NCI-H1417 (cell line): Measurements from ENCODE around the gene ECE2.

Experiments used
- DNase-seq, 3 experiments: peaks; one replicate each; lab custom pipeline; 2025; lab: John Stamatoyannopoulos, UW

ECE2 gene

DNA sequence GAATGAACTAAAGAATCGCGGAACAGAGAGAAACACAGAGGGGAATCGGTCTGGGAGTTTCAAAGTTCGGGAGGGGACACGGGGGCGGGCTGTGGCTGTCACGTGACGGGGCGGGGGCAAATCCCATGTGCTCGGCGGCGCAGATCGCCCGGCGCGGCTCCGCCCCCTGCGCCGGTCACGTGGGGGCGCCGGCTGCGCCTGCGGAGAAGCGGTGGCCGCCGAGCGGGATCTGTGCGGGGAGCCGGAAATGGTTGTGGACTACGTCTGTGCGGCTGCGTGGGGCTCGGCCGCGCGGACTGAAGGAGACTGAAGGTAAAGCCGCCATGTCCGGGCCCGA is 38.5 kb downstream of the ECE2 start, which contains the start of gene EIF4G1:
EIF4G1 (plus strand) TSS at position 244 of the 337 bp plus-strand sequence. CDS start 1,191 bp downstream, outside the sequence.
- peak; percentile 93 to 97 (median 97) for DNase-seq

- peak; percentile 17 to 80 (median 75) for DNase-seq
Measured at GRCh38 chr3:184314700-184315542, 39.1 kb downstream of the ECE2 start.

- DNase-seq, result no peak
Measured at GRCh38 chr3:184315543-184315867, 39.7 kb downstream of the ECE2 start.

DNA sequence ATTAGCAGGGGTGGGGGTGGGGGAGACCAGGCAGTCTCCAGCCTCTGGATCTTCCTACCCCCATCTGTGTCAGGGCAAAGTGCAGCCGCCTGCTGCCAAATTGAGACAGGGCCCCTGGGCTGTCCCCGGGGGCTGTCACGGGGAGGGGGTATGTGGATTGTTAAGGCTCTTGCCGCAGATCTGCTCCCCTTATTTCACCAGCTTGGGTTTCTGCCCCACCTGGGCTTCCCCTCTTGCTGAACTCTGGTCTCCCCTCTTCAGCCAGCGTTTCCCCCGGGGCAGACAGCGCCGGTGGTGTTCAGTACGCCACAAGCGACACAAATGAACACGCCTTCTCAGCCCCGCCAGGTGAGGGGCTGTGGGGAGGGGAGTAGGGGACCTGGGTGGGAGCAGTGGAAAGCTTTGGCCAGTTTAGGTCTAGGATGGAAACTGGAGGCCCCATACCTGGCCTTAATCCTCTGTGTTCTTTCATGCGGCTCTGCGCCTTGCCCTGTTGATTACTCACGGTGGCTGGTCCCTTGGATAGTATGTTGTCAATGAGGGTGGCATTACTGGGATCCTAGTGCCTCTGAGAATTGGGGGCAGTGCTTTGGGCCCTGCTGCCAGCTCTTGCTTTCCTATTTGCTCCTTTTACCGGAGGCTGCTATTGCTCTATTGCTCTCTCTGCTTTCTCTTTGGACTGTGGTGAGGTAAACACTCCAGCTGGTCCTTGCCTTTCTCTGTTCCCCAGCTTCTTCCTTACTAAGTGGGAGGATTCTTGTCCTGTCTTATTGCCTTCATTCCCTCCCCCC is 40.2 kb downstream of the ECE2 start:
- DNase-seq, result no peak

DNA sequence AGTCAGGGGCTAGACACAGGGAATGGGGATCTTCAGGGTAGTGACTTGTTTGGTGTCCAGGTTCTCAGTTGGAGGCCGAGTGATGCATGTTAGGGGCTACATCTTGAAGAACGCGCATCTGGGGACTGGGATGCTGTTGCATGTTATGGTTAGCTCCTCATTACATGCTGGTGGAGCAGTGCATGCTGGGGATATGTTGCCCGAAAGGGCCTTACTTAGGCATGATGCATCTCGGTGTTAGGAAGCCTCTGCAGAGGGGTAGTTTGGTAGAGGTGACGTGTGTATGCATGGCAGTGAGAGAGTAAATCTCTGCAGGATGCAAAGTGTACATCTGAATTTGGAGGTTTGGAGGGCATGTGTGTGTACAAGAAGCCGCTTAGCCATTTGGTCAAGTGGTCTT is 41.0 kb downstream of the ECE2 start:
- no peak for DNase-seq

- no peak for DNase-seq
Measured at GRCh38 chr3:184317201-184317600, 41.4 kb downstream of the ECE2 start.

GRCh38 chr3:184320104-184320445 is 44.3 kb downstream of the ECE2 start:
- peak in 1 of 3 experiments; percentile 4 for DNase-seq

GRCh38 chr3:184321666-184322065 is 45.8 kb downstream of the ECE2 start:
- no peak for DNase-seq

GRCh38 chr3:184322731-184323487 is 47.1 kb downstream of the ECE2 start:
- DNase-seq, result no peak

DNA sequence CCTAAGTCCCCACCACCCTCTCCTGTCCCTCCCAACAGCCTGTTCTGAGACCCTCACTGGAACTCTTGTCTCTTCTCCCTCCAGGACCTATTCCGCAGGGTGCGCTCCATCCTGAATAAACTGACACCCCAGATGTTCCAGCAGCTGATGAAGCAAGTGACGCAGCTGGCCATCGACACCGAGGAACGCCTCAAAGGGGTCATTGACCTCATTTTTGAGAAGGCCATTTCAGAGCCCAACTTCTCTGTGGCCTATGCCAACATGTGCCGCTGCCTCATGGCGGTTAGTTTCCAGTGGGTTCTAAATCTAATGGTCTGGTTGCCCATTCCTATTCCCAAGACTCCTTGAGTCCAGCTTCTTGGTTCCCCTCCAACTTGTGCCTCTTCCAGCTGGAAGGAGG is 47.9 kb downstream of the ECE2 start:
- DNase-seq, result no peak

- no peak for DNase-seq
Measured at GRCh38 chr3:184325269-184325668, 49.4 kb downstream of the ECE2 start.

- no peak for DNase-seq
Measured at GRCh38 chr3:184325715-184326369, 50.0 kb downstream of the ECE2 start.

- DNase-seq, result no peak
Measured at GRCh38 chr3:184327171-184327570, 51.3 kb downstream of the ECE2 start.

- no peak for DNase-seq
Measured at GRCh38 chr3:184328516-184328915, 52.7 kb downstream of the ECE2 start.

GRCh38 chr3:184332370-184333090 is 56.7 kb downstream of the ECE2 start:
- no peak for DNase-seq

DNA sequence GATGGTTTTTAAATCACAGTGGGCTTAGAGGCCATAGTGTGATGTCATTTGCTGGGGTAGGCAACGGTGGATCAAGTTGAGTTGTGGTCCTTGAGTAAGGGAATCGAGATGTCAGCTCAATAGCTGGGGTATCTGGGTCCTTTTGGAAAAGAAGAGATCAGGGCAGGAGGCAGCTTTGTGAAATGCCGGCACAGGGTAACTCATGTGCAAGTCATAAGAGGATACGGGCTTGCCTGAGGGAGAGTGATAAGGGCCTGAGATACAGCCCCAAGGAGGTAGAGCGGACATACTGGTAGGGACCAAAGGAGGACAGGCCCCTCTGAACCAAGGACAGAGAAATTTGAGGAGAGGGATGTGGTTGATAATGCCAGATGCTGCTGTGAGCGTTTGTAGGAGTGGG is 57.4 kb downstream of the ECE2 start:
- DNase-seq, result no peak

DNA sequence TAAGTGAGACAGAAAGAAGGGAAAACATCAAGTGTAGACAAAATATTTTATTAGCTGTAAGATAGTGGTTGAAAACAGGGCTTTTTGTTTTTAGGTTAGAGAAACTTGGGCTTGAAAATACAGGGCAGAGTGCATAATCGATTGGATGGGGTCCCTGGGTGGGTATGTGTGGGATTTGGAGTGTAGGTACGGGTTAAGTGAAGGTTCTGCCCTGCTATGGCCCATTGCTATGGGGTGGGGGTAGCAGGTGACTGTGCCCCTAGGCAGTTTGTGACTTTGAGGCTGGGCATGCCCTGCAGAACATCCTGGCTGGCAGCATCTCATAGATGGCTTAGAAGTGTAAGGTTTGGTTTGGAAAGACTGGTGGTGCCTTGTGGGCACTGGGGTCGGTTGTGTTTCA is 57.9 kb downstream of the ECE2 start:
- DNase-seq, result no peak

GRCh38 chr3:184334470-184335158 is 58.8 kb downstream of the ECE2 start:
- DNase-seq, result peak in 1 of 3 experiments; percentile 48

DNA sequence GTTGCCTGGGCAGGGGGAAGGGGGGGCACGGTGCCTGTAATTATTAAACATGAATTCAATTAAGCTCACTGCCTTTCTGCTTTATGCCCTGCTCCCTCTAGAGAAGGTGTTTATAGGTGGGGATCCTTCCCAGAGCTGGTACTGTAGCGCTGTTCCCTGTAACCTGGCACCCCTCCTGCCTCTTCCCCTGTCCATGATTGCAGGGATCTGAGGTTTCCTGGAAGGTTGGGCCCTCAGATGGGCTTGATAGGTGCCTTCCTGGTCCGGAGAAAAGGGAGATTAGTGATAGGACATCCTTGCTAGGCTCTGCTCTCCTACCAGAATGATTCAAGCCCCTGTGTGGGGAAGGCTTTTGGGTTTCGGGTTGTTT is 59.5 kb downstream of the ECE2 start:
- no peak for DNase-seq

DNA sequence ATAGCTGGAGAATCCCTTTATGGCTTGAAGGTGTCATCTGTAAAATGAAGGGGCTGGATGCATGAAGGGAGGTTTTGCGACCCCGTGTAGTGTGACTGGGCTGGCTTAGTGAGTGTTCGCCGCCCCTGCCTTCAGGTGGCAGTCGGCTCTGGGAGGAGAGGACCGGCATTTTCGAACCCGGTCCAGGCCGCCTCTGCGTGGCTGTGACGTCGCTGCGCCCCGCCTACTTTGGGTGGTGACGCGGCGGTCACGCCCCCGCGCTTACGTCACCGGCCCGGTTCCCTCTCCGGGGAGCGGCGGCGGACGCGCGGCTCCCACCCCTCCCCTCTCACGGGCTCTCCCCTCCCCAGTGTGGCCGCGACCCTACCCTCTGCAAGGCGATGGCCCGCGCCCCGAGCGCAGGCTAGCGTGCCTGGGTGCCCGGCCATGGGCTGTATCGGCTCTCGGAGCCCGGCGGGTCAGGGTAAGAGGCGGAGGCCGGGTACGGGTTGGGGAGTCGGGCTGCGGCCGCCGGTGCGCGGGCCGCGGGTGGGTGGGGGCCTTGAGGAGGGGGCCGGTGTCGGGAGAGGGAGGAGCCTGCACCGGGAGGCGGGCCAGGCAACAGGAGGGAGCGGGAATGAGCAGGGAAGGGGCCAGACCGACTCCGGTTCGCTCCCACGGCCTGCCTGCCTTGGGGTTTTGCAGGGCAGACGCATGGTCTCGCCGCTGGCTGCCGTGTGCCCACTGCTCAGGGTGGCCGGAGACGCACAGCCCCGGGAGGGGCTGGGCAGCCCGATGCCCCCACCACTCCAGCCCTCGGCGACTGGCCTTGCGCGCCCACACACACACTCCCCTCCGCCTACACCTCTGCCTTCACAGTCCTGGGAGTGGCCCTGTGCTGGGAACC is 60.1 kb downstream of the ECE2 start:
- DNase-seq, result peak; percentile 72 to 90 (median 88)
